ENCODE data around the gene RNF123. TPM values are rescaled to one million over a fixed set of nuclear protein-coding genes. Genes with fewer than 3 reads are reported as not detected.

The RNF123 gene
- 55.6 TPM for total RNA-seq

- peak; percentile 92 for DNase-seq (ENCODE audit: low spot score)
These were observed at the start of gene RNF123, which contains the start of gene MST1 for GRCh38 chr3:49689046-49689907. RNF123 (plus strand) TSS chr3:49689557; CDS start chr3:49691166, 1,609 bp downstream. MST1 (minus strand) TSS chr3:49689474; CDS start chr3:49688691, 783 bp downstream.

DNA sequence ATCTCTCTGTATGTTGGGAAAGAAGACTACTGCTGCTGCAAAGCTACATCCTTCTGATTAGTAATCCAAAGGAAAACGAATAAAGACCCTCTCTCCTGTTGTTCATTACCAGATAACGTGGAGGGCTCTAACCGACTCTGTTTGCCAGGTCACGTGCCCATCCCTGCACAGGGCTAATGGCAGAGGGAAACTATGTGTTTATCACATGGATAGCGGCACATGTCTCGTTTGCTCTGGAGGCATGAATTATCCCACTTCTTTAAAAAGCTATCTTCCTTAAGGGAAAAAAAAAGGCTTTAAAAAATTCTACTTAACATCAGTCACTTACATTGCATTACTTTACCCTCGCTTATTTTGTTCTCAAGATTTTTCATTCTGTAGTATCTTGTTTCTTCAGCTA is 48.1 kb upstream of the RNF123 start:
- no peak for DNase-seq (ENCODE audit: low spot score)

- no peak for DNase-seq (ENCODE audit: low spot score)
These were observed 47.2 kb upstream of the RNF123 start for GRCh38 chr3:49641921-49642707.

- no peak for DNase-seq (ENCODE audit: low spot score)
These were observed 46.6 kb upstream of the RNF123 start for GRCh38 chr3:49642708-49643145.

GRCh38 chr3:49644684-49645083 is 44.7 kb upstream of the RNF123 start:
- no peak for DNase-seq (ENCODE audit: low spot score)

DNA sequence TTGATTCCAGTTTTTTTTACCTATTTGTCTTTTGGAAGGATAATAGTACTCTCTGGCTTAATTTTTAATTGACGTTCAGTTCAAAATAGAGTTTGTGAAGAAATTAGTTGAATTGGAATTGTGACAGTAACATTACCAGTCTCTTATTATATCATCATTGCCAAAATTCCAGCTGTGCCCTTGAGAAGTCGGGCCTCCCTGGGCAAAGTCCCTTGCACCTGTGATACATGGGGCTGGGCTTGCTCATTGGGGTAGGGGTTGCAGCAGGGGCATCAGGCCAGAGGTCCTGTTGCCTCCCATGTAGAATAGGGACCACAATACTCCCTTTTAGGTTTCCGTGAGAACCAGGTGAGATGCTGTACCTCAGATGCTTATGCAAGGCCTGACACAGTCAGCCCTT is 43.1 kb upstream of the RNF123 start:
- DNase-seq (ENCODE audit: low spot score): no peak

- no peak for DNase-seq (ENCODE audit: low spot score)
These were observed 41.6 kb upstream of the RNF123 start for GRCh38 chr3:49647741-49648140.

DNA sequence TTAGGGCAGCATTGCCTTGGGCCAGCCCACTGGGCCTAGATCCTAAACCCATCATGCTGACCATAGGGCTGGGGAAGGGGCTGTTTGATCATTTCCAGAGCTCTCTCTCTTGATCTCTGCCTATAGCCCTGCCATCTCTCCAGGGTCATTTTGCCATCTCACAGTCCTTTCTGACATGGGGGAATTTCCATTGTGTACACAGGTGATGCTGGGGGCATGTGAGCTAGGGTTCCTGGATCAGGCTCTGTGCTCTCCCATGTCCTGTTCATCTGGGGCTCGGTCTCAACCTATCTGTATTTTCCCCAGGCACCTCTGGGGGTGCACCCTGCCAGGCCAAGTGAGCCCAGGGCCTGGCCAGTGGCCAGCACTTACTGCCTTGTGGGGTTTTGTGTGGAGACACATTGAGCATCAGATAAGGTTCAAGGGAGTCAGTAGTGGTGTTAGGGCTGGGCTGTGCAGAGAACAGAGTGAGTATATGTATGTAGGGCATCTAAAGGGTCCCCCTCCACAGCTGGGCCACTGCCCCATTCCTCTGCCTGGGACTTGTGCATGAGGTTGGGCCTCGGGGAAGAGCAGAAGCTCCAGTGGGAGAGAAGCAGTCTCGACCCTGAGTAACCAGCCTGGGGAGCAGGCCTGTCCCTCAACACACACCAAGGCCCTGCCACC is 40.9 kb upstream of the RNF123 start:
- no peak for DNase-seq (ENCODE audit: low spot score)

GRCh38 chr3:49649576-49649975 is 39.8 kb upstream of the RNF123 start:
- no peak for DNase-seq (ENCODE audit: low spot score)

DNA sequence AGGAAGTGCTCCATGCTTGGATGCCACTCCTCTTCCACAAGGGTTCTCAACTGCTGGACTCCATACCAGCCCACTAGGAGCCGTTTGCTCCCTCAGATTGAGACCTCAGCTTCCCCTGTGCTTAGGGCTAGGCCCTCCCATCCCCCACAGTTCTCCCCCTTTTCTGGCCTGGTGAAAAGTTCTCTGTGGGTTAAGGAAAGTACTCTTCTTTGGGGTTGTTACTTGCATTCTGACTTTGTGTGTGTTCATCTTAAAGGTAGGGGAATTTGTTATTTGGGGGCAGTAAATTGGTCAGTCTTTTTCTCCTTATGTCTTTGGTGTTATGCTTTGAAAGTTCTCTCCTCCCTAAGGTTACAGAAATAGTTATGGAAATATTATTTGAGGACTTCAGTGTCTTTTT is 39.2 kb upstream of the RNF123 start:
- DNase-seq (ENCODE audit: low spot score): no peak

DNA sequence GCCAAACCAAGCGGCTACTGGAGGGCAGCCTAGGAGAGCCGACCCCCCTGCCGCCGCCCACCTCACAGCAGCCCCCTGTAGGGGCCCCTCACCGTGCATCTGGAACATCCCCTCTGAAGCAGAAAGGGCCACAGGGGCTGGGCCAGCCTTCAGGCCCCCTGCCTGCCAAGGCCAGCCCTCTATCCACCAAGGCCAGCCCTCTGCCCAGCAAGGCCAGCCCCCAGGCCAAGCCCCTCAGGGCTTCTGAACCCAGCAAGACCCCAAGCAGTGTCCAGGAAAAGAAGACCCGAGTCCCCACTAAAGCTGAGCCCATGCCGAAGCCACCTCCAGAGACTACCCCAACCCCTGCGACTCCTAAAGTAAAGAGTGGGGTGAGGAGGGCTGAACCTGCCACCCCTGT is 38.7 kb upstream of the RNF123 start:
- no peak for DNase-seq (ENCODE audit: low spot score)

DNA sequence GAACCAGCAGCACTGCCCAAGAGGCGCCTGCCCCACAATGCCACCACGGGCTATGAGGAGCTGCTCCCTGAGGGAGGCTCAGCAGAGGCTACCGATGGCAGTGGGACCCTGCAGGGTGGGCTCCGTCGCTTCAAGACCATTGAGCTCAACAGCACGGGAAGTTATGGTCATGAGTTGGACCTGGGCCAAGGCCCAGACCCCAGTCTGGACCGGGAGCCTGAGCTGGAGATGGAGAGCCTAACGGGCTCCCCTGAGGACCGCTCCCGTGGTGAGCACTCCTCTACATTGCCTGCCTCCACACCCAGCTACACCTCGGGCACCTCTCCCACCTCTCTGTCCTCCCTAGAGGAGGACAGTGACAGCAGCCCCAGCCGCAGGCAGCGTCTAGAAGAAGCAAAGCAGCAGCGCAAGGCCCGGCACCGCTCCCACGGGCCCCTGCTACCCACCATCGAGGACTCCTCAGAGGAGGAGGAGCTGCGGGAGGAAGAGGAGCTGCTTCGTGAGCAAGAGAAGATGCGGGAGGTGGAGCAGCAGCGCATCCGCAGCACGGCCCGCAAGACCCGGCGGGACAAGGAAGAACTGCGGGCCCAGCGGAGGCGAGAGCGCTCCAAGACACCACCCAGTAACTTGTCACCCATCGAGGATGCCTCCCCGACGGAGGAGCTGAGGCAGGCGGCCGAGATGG is 37.0 kb upstream of the RNF123 start:
- DNase-seq (ENCODE audit: low spot score): no peak

DNA sequence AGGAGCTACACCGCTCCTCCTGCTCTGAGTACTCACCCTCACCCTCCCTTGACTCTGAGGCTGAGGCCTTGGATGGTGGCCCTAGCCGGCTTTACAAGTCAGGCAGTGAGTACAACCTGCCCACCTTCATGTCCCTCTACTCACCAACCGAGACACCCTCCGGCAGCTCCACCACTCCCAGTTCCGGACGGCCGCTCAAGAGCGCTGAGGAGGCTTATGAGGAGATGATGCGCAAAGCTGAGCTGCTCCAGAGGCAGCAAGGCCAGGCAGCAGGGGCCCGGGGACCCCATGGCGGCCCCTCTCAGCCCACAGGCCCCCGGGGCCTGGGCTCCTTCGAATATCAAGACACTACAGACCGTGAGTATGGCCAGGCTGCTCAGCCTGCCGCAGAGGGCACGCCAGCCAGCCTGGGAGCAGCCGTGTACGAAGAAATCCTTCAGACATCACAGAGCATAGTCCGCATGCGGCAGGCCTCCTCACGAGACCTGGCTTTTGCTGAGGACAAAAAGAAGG is 36.4 kb upstream of the RNF123 start:
- no peak for DNase-seq (ENCODE audit: low spot score)

DNA sequence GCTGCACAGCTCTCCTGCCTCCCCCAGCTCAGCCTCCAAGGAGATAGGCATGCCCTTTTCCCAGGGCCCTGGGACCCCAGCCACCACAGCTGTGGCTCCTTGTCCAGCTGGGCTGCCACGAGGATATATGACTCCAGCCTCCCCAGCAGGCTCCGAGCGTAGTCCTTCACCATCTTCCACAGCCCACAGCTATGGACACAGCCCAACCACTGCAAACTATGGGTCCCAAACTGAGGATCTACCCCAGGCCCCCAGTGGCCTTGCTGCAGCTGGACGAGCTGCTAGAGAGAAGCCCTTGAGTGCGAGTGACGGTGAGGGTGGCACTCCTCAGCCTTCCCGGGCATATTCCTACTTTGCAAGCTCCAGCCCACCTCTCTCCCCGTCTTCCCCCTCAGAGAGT is 35.7 kb upstream of the RNF123 start:
- no peak for DNase-seq (ENCODE audit: low spot score)

- DNase-seq (ENCODE audit: low spot score): no peak
These were observed 35.1 kb upstream of the RNF123 start for GRCh38 chr3:49654176-49654825.

- no peak for DNase-seq (ENCODE audit: low spot score)
These were observed 34.3 kb upstream of the RNF123 start for GRCh38 chr3:49654955-49655556.

GRCh38 chr3:49655731-49656285 is 33.5 kb upstream of the RNF123 start:
- no peak for DNase-seq (ENCODE audit: low spot score)

DNA sequence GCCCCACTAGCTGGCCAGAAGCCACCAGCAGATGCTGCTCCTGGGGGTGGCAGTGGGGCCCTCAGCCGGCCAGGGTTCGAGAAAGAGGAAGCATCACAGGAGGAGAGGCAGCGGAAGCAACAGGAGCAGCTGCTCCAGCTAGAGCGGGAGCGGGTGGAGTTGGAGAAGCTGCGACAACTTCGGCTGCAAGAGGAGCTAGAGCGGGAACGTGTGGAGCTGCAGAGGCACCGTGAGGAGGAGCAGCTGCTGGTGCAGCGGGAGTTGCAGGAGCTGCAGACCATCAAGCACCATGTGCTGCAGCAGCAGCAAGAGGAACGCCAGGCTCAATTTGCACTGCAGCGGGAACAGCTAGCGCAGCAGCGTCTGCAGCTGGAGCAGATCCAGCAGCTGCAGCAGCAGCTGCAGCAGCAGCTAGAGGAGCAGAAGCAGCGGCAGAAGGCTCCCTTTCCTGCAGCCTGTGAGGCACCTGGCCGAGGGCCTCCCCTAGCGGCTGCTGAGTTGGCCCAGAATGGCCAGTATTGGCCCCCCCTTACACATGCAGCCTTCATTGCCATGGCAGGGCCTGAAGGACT is 32.7 kb upstream of the RNF123 start:
- DNase-seq (ENCODE audit: low spot score): no peak

- no peak for DNase-seq (ENCODE audit: low spot score)
These were observed 32.0 kb upstream of the RNF123 start for GRCh38 chr3:49657208-49657915.

Data from mucosa of gallbladder (tissue), 1 donor.